Stimulated activated CD8-positive, alpha-beta memory T cell treated with anti-CD3 and anti-CD28 coated beads, Interleukin-2, amount 100 ng/mL, for 1 hour (primary cell): ENCODE data around the gene VOPP1.

Experiments
- DNase-seq, 2 donors: peaks; one replicate each; pipeline ENCODE4 v3.0.0-alpha.2; 2020; ENCODE audit warnings: low read depth in 2 of 2

VOPP1 gene

GRCh38 chr7:55432939-55433784 lies 139.1 kb downstream of the VOPP1 start:
- DNase-seq = no peak

DNA sequence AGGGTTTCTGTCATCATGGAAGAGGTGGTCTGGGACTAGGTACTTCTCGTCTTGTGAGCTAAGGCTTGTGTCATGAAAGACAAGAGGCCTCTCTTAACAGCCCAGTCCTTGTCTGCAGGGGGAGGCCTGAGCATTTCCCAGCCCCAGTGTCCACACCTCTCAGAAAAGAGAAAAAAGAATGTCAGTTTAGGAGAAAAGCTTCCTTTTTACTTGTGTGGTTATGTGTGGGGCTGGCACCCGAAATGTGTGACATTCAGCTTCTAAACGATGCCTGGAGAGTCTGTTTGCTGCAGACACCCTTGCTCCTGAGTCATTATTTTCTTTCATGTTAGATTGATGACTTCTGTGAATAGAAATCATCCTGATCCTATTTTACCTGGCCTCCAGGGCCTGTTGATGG lies 139.8 kb downstream of the VOPP1 start:
- DNase-seq = no peak

- DNase-seq = no peak
These were observed 140.4 kb downstream of the VOPP1 start for GRCh38 chr7:55431898-55432297.

GRCh38 chr7:55429835-55430499 lies 142.3 kb downstream of the VOPP1 start:
- DNase-seq = no peak

DNA sequence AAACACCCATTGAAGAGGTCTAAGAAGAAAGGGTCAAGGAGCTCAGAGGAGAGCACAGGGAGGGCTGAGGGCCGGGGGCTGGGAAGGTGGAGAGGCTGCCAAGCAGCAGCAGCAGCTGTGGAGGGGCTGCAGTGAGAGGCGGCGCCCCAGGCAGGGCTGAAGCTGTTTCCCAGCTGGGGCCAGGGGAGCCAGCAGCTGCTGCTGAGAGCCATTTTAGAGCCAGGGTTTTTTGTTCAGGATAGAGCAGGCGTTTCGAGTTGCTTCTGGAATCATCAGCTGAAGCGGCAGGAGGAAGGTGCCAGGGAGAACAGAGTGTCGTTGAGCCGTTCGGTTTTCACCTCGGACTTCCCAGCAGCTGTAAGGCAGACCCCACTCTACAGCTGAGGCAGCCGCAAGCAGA lies 144.5 kb downstream of the VOPP1 start:
- no peak for DNase-seq

GRCh38 chr7:55427342-55427741 lies 145.0 kb downstream of the VOPP1 start:
- DNase-seq = no peak

DNA sequence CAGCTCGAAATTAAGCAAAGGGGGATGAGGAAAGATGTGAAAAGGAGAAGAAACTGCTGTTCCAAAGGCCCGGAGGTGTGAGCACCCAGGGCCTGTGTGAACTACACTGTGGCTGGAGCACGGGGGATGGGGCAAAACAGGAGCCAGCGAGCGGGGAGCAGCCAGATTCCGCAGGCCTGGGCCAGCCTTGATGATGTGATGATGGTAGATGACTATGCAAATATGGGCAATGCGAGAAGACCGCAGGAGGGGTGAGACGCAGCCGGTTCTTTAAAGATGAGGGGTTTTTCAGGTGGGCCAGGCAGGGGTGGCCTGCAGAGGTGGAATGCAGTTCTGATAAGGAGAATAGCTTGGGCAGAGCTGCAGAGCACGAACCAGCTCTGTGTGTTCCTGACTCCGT lies 145.6 kb downstream of the VOPP1 start:
- DNase-seq = no peak

- no peak for DNase-seq
These were observed 147.1 kb downstream of the VOPP1 start for GRCh38 chr7:55425141-55425752.

GRCh38 chr7:55423891-55424290 lies 148.4 kb downstream of the VOPP1 start:
- DNase-seq = no peak

GRCh38 chr7:55423277-55423711 lies 149.0 kb downstream of the VOPP1 start:
- no peak for DNase-seq
